Liver (tissue), 9 donors: ENCODE measurements around the gene PLPPR2. TPM values are rescaled to one million over a fixed set of nuclear protein-coding genes. Genes with fewer than 3 reads are reported as not detected.

Source experiments
- DNase-seq: peaks from one replicate; pipeline ENCODE4 v3.0.0-alpha.2; 2017; ENCODE audit warnings: low spot score
- H3K27ac ChIP-seq, 2 donors: one replicate each; pipeline ENCODE4 v1.7.0; 2013; ENCODE audit warnings: inconsistent platforms in 2 of 2, low read length in 2 of 2, control low read depth in 1 of 2, low read depth in 1 of 2, mild to moderate bottlenecking in 1 of 2
- H3K27me3 ChIP-seq, 4 donors: one replicate each; pipeline versions ENCODE4 v1.6.1 to v1.7.0; 2013; ENCODE audit warnings: low read length in 3 of 4, inconsistent platforms in 1 of 4, mild to moderate bottlenecking in 1 of 4, moderate library complexity in 1 of 4; ENCODE audit not compliant: control insufficient read depth in 4 of 4, insufficient read depth in 4 of 4
- H3K36me3 ChIP-seq, 4 donors: one replicate each; pipeline versions ENCODE4 v1.6.1 to v1.7.0; 2013; ENCODE audit warnings: low read length in 3 of 4, mild to moderate bottlenecking in 3 of 4, low read depth in 1 of 4, moderate library complexity in 1 of 4; ENCODE audit not compliant: control insufficient read depth in 4 of 4, insufficient read depth in 3 of 4
- H3K4me1 ChIP-seq, 4 donors: one replicate each; pipeline versions ENCODE4 v1.6.1 to v1.7.0; 2013; ENCODE audit warnings: low read length in 3 of 4, mild to moderate bottlenecking in 3 of 4, moderate library complexity in 1 of 4; ENCODE audit not compliant: control insufficient read depth in 4 of 4, insufficient read depth in 4 of 4
- H3K4me3 ChIP-seq, 3 donors: one replicate each; pipeline versions ENCODE4 v1.6.1 to v1.7.0; 2013; ENCODE audit warnings: low read length in 3 of 3, control low read depth in 1 of 3, low read depth in 1 of 3, mild to moderate bottlenecking in 1 of 3
- H3K9ac ChIP-seq, 2 donors: one replicate each; pipeline ENCODE4 v1.7.0; 2013; ENCODE audit warnings: low read length in 2 of 2, mild to moderate bottlenecking in 2 of 2, moderate library complexity in 2 of 2, control low read depth in 1 of 2, low read depth in 1 of 2
- H3K9me3 ChIP-seq, 4 donors: one replicate each; pipeline versions ENCODE4 v1.6.1 to v1.7.0; 2013; ENCODE audit warnings: low read length in 3 of 4; ENCODE audit not compliant: control insufficient read depth in 4 of 4
- EGR1 ChIP-seq, 2 donors: IDR thresholded peaks; 2 replicates each; pipeline ENCODE4 v1.6.1; 2016 to 2018; ENCODE audit warnings: antibody characterized with exemption in 2 of 2, low read depth in 2 of 2
- FOXA2 ChIP-seq: IDR thresholded peaks from 2 replicates; pipeline ENCODE4 v1.6.1; 2016; ENCODE audit warnings: antibody characterized with exemption
- GABPA ChIP-seq, 2 donors: IDR thresholded peaks in 1 of 2; conservative IDR thresholded peaks in 1 of 2; 2 replicates each; pipeline ENCODE4 v1.6.1; 2016; ENCODE audit warnings: antibody characterized with exemption in 2 of 2, mild to moderate bottlenecking in 1 of 2, moderate library complexity in 1 of 2
- HNF4A ChIP-seq, 2 donors: conservative IDR thresholded peaks; 2 replicates each; pipeline ENCODE4 v1.6.1; 2016; ENCODE audit warnings: antibody characterized with exemption in 2 of 2, mild to moderate bottlenecking in 2 of 2
- HNF4G ChIP-seq: IDR thresholded peaks from 2 replicates; pipeline ENCODE4 v1.6.1; 2016; ENCODE audit warnings: antibody characterized with exemption
- JUND ChIP-seq, 2 donors: IDR thresholded peaks; 2 replicates each; pipeline ENCODE4 v1.6.1; 2016; ENCODE audit warnings: antibody characterized with exemption in 2 of 2
- NR2F2 ChIP-seq: IDR thresholded peaks from 2 replicates; pipeline ENCODE4 v1.6.1; 2016; ENCODE audit warnings: antibody characterized with exemption
- RAD21 ChIP-seq, 2 donors: IDR thresholded peaks; 2 replicates each; pipeline ENCODE4 v1.6.1; 2016; ENCODE audit warnings: antibody characterized with exemption in 2 of 2, mild to moderate bottlenecking in 2 of 2
- RXRA ChIP-seq, 2 donors: IDR thresholded peaks; 2 replicates each; pipeline ENCODE4 v1.6.1; 2017 to 2018; ENCODE audit warnings: antibody characterized with exemption in 2 of 2, mild to moderate bottlenecking in 1 of 2
- SP1 ChIP-seq: IDR thresholded peaks from 2 replicates; pipeline ENCODE4 v1.6.1; 2018; ENCODE audit warnings: antibody characterized with exemption, mild to moderate bottlenecking
- TAF1 ChIP-seq: conservative IDR thresholded peaks from 2 replicates; pipeline ENCODE4 v1.6.1; 2016; ENCODE audit warnings: antibody characterized with exemption, mild to moderate bottlenecking
- YY1 ChIP-seq: IDR thresholded peaks from 2 replicates; pipeline ENCODE4 v1.6.1; 2016; ENCODE audit warnings: antibody characterized with exemption, mild to moderate bottlenecking
- WGBS: extraction: QIAGEN DNeasy Blood & Tissue Kit; methylation state at CpG from one replicate; pipeline ENCODE4 v1.1.7; 2013; 5-methylcytosine and 5-hydroxymethylcytosine counted together
- polyA plus RNA-seq, 2 donors: library from polyadenylated mRNA; stranded (reverse) in 1 of 2; unstranded in 1 of 2; fragments of 200-250 nt in 1 of 2; fragments of >200 nt in 1 of 2; fragmentation: Nextera tagmentation in 1 of 2; extraction: Ambion mirVana in 1 of 2; gene quantifications; one replicate each; pipeline versions ENCODE4 v1.2.1 to v1.2.3, GENCODE V29; 2013 to 2015
- total RNA-seq, 2 donors: library from RNA; depleted of rRNA; stranded (reverse); fragments of >200 nt; gene quantifications; one replicate each; pipeline ENCODE4 v1.2.3, GENCODE V29; 2014
- TF ChIP-seq, protein P1 (sequence below): fragments of 150-350 bp; IDR thresholded peaks from 2 replicates; pipeline ENCODE4 v1.5.1; 2017; ENCODE audit warnings: improper control_type of control experiment, low read depth, low read length; ENCODE audit not compliant: missing input control
- TF ChIP-seq, protein P2 (sequence below): IDR thresholded peaks from 2 replicates; pipeline ENCODE4 v1.6.1; 2016; ENCODE audit warnings: antibody characterized with exemption
- TF ChIP-seq, protein P3 (sequence below): IDR thresholded peaks from 2 replicates; pipeline ENCODE4 v1.6.1; 2016; ENCODE audit warnings: antibody characterized with exemption
- TF ChIP-seq, protein P4 (sequence below): IDR thresholded peaks from 2 replicates; pipeline ENCODE4 v1.6.1; 2016; ENCODE audit warnings: antibody characterized with exemption, mild to moderate bottlenecking
- donor health status: healthy.
- donor health status: healthy.
- donor health status: healthy.
- donor health status: healthy.
- donor health status: healthy.

PLPPR2 gene
- total and polyA plus RNA-seq, 4 donors, result 1.3 to 12.6 (median 7.3) TPM

DNA sequence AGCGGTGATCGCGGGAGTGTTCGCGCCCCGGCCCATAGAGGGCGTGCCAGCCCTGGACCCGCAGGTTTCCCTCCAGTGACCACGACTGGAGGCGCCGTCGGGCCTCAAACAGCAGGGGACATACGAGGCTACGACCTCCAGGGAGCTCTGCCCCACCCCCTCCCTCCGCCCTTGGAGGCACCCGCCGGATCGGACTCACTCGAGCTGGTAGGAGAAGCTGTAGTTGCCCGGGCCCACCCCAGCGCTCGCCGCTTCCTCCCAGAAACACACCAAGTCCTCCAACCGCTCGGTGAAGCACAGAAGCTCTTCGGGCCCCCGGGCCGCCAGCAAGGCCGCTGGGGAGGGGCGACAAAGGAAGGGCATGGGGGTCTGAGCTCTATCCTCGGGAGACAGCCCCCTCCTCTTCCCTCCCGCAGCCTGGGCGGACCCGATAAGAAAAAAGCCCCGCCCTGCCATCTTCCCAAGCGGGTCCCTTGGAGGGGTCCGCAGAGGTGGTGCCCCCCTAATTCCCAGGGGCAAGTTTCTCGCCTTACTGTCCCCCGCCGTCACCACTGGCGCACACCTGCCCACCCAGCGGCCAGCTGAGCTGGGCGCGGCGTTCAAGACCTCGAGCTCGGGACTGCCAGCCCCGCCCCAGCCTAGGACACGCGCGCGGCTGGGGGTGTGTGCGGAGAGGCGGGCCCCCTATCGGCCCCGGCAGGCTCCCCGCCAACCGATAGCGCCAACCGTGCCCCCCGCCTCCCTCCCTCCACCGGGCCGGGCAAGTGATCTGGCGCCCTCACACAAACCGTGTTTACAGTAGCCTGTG is 27.9 kb downstream of the PLPPR2 start:
- peaks cover 5 to 40% (median 23%) of the 10 kb centered on the region in 4 donors for H3K4me1 ChIP-seq
- TF ChIP-seq JUND (IDR thresholded peaks at IDR 0.05) (no peak), RAD21 (IDR thresholded peaks at IDR 0.05) (peak; percentile 61 to 77)
- TF ChIP-seq, protein P1, sequence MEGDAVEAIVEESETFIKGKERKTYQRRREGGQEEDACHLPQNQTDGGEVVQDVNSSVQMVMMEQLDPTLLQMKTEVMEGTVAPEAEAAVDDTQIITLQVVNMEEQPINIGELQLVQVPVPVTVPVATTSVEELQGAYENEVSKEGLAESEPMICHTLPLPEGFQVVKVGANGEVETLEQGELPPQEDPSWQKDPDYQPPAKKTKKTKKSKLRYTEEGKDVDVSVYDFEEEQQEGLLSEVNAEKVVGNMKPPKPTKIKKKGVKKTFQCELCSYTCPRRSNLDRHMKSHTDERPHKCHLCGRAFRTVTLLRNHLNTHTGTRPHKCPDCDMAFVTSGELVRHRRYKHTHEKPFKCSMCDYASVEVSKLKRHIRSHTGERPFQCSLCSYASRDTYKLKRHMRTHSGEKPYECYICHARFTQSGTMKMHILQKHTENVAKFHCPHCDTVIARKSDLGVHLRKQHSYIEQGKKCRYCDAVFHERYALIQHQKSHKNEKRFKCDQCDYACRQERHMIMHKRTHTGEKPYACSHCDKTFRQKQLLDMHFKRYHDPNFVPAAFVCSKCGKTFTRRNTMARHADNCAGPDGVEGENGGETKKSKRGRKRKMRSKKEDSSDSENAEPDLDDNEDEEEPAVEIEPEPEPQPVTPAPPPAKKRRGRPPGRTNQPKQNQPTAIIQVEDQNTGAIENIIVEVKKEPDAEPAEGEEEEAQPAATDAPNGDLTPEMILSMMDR, result peak; percentile 62
- peak overlapping the region in 1 of 3 donors; percentile 41 for H3K4me3 ChIP-seq
- 3% methylated on average over 65 of the region's 65 CpGs for WGBS
- peak overlapping the region; percentile 2 to 50 for H3K27ac ChIP-seq
- H3K9me3 ChIP-seq, result no peaks in the 10 kb centered on the region
- no peaks in the 10 kb centered on the region for H3K27me3 ChIP-seq
- H3K9ac ChIP-seq, result no peak overlapping the region
- H3K36me3 ChIP-seq, result no peaks in the 10 kb centered on the region
- DNase-seq, result peak; percentile 87

DNA sequence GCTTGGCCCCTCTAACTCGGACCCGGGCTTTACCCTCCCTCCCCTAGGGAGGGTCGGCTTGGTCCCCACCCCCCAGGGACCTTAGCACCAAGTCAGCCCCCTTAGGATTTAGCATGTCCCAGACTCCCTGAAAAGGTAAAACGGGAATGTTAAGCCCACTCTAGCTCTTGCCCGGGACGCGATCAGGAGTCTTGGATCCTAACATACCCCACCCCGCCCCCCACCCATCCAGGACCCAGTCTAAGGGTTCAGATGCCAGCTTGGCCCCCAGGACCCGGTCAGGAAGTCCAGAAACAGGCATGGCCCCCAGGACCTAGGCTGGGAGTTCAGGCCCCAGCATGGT is 28.4 kb downstream of the PLPPR2 start:
- H3K9me3 ChIP-seq, result no peaks in the 10 kb centered on the region
- 3% methylated on average over 9 of the region's 9 CpGs for WGBS
- TF ChIP-seq, protein P2, sequence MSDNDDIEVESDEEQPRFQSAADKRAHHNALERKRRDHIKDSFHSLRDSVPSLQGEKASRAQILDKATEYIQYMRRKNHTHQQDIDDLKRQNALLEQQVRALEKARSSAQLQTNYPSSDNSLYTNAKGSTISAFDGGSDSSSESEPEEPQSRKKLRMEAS, result no peak
- no peak for TF ChIP-seq SP1
- no peak for TF ChIP-seq TAF1
- no peak for TF ChIP-seq RAD21 (IDR thresholded peaks at IDR 0.05)
- TF ChIP-seq, protein P3, sequence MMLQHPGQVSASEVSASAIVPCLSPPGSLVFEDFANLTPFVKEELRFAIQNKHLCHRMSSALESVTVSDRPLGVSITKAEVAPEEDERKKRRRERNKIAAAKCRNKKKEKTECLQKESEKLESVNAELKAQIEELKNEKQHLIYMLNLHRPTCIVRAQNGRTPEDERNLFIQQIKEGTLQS, result no peak
- TF ChIP-seq RXRA (IDR thresholded peaks at IDR 0.05), result no peak
- no peak for TF ChIP-seq NR2F2
- no peak for TF ChIP-seq GABPA (IDR thresholded peaks at IDR 0.05 in 1 of 2, conservative IDR thresholded peaks at IDR 0.05 in 1 of 2)
- no peak for TF ChIP-seq EGR1 (IDR thresholded peaks at IDR 0.05; ENCODE audit: low read depth in 2 of 2)
- TF ChIP-seq, protein P1, result no peak
- no peak for TF ChIP-seq HNF4G
- no peak for TF ChIP-seq FOXA2
- TF ChIP-seq HNF4A (conservative IDR thresholded peaks at IDR 0.05), result no peak
- no peak for TF ChIP-seq YY1
- TF ChIP-seq, protein P4, sequence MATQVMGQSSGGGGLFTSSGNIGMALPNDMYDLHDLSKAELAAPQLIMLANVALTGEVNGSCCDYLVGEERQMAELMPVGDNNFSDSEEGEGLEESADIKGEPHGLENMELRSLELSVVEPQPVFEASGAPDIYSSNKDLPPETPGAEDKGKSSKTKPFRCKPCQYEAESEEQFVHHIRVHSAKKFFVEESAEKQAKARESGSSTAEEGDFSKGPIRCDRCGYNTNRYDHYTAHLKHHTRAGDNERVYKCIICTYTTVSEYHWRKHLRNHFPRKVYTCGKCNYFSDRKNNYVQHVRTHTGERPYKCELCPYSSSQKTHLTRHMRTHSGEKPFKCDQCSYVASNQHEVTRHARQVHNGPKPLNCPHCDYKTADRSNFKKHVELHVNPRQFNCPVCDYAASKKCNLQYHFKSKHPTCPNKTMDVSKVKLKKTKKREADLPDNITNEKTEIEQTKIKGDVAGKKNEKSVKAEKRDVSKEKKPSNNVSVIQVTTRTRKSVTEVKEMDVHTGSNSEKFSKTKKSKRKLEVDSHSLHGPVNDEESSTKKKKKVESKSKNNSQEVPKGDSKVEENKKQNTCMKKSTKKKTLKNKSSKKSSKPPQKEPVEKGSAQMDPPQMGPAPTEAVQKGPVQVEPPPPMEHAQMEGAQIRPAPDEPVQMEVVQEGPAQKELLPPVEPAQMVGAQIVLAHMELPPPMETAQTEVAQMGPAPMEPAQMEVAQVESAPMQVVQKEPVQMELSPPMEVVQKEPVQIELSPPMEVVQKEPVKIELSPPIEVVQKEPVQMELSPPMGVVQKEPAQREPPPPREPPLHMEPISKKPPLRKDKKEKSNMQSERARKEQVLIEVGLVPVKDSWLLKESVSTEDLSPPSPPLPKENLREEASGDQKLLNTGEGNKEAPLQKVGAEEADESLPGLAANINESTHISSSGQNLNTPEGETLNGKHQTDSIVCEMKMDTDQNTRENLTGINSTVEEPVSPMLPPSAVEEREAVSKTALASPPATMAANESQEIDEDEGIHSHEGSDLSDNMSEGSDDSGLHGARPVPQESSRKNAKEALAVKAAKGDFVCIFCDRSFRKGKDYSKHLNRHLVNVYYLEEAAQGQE, result no peak
- peak overlapping the region in 1 of 2 donors; percentile 38 for H3K9ac ChIP-seq
- H3K4me3 ChIP-seq, result peak overlapping the region in 1 of 3 donors; percentile 41
- peaks cover 5 to 36% (median 21%) of the 10 kb centered on the region in 4 donors for H3K4me1 ChIP-seq
- no peak for DNase-seq
- no peaks in the 10 kb centered on the region for H3K36me3 ChIP-seq
- peak overlapping the region; percentile 2 to 50 for H3K27ac ChIP-seq
- no peaks in the 10 kb centered on the region for H3K27me3 ChIP-seq
